Stimulated activated effector memory CD8-positive, alpha-beta T cell treated with anti-CD3 and anti-CD28 coated beads, Interleukin-12 subunit alpha, Interleukin-12 subunit beta, amount 100 ng/mL, for 72 hours (primary cell): ENCODE measurements around the gene CAPN10.

Experiments used
- ATAC-seq: fragments of 150-1000 bp; cut with Tn5 transposase; 2 replicates; pipeline ENCODE4 v1.10.0; 2021
- DNase-seq, 2 donors: peaks; one replicate each; pipeline ENCODE4 v3.0.0; 2021 to 2022; ENCODE audit warnings: low spot score in 2 of 2
- H3K27ac Mint-ChIP-seq: one replicate; pipeline ENCODE4 v1.8.0; 2022; ENCODE audit warnings: mild to moderate bottlenecking, mixed read lengths
- H3K36me3 Mint-ChIP-seq: one replicate; pipeline ENCODE4 v1.8.0; 2022; ENCODE audit warnings: mild to moderate bottlenecking, mixed read lengths
- H3K4me1 Mint-ChIP-seq: one replicate; pipeline ENCODE4 v1.8.0; 2022; ENCODE audit warnings: mixed read lengths
- H3K4me3 Mint-ChIP-seq: one replicate; pipeline ENCODE4 v1.8.0; 2022; ENCODE audit warnings: mild to moderate bottlenecking, mixed read lengths
- H3K9me3 Mint-ChIP-seq: one replicate; pipeline ENCODE4 v1.8.0; 2022; ENCODE audit warnings: mixed read lengths

Gene CAPN10

DNA sequence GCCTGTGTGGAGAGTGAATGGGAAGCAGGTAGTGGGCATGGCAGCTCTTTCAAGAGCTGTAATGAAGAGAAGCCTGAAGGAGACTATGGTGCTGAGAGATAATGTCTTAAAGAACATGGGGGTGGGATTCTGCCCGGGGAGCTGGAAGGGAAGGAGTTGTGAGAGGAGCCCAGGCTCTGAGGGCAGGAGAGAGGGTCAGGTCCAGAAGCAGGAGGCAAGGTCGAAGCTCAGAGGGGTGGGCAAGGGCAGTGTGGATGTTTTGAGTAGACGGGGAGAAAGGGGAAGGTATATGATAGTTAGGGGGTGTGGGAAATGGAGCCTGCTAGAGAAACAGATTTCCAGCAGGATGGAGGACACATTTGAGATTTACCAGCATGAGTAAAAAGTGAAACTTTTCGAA is 2.1 kb downstream of the CAPN10 start:
- peaks cover 39% of the 10 kb centered on the region for H3K4me1 Mint-ChIP-seq
- peak overlapping the region; percentile 96 for H3K4me3 Mint-ChIP-seq
- no peaks in the 10 kb centered on the region for H3K9me3 Mint-ChIP-seq
- peaks cover 43% of the 10 kb centered on the region for H3K36me3 Mint-ChIP-seq
- DNase-seq (no peak), ATAC-seq (no peak)
- peak overlapping the region; percentile 84 for H3K27ac Mint-ChIP-seq

DNA sequence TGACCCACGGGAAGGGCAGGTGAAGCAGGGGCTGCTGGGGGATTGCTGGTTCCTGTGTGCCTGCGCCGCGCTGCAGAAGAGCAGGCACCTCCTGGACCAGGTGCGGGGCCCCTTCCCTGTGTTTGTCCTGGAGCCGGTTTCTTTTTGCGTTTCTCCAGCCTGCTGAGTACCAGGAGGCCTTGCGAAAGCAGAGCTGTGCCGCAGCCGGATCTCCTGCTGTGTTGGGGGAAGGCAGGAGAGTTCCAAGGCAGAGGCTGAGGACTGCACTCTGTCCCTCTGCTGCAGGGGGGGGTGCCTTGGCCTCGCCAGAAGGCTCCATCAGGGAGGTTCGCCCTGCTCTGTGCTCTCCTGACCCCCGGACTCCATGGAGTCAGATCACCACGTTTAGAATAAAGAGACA is 2.8 kb downstream of the CAPN10 start:
- Mint-ChIP-seq H3K36me3 (peaks cover 43% of the 10 kb centered on the region), H3K9me3 (no peaks in the 10 kb centered on the region), H3K27ac (peak overlapping the region; percentile 84), H3K4me3 (no peak overlapping the region), H3K4me1 (peaks cover 37% of the 10 kb centered on the region)
- ATAC-seq = no peak
- DNase-seq = no peak

DNA sequence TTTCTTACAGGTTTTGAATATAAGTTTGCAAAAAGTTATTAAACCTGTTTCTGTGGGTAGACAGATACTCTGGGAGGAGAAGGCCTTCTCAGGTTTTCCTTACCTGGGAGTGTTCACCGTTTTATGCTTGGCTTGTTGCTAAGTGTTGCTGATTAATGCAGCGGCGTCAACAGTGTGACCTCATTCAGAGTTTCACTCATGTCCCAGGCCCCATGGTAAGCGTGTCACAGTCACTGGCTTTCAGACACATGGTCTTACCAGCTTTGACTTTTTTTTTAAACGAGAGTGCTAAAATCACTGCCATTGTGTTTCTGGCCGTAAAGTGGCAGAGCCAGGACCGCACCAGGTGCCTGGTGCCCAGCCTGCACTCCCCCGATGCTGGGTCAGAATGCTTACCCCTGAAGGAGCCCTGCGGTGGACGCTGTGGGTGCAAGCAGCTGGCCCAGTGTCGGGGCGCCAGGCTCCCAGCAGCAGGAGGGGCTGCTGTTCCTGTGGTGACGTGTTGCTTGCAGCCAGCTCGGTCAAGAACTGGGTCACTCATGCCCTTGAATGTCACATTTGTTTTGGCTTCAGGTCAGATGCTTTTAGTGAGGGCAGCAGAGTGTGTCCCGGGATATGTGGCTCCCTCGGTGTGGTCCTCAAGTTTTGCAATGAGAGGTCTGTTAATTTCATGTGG is 3.5 kb downstream of the CAPN10 start:
- H3K9me3 Mint-ChIP-seq = no peaks in the 10 kb centered on the region
- ATAC-seq (no peak), DNase-seq (no peak)
- peaks cover 43% of the 10 kb centered on the region for H3K36me3 Mint-ChIP-seq
- H3K4me3 Mint-ChIP-seq = no peak overlapping the region
- H3K27ac Mint-ChIP-seq = peak overlapping the region; percentile 84
- H3K4me1 Mint-ChIP-seq = peaks cover 31% of the 10 kb centered on the region

DNA sequence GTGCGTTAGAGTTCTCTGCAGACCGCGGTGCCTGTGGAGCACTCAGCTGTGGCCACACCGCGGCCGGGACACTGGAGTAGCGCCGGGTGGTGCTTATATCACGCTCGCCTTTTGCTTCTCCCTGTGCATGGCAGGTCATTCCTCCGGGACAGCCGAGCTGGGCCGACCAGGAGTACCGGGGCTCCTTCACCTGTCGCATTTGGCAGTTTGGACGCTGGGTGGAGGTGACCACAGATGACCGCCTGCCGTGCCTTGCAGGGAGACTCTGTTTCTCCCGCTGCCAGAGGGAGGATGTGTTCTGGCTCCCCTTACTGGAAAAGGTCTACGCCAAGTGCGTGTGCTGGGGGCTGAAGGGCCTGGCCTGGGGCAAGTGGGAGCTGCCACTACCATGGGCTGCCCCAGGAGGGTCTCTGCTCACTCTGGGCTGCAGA is 4.2 kb downstream of the CAPN10 start:
- peaks cover 41% of the 10 kb centered on the region for H3K36me3 Mint-ChIP-seq
- DNase-seq (no peak), ATAC-seq (no peak)
- H3K9me3 Mint-ChIP-seq = no peaks in the 10 kb centered on the region
- H3K27ac Mint-ChIP-seq = no peak overlapping the region
- H3K4me1 Mint-ChIP-seq = peaks cover 30% of the 10 kb centered on the region
- H3K4me3 Mint-ChIP-seq = no peak overlapping the region

DNA sequence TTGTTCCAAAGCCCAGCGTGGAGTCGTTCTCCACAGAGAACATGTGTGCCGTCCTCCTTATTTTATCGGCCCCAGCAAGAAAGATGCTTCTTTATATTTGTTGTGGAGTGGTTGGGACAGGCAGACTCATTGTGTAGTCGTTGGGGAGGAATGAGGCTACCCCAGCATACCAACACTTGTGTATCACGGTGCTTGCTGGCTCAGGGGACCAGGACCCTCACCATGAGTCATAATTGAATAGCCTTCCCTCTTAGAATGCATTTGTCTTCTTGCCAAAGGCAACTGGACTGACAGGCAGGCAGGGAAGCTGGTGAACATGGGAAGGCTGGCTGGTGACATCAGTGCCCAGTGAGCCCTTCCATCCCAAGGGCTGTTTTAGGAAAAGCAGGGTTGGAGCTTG is 4.7 kb downstream of the CAPN10 start:
- Mint-ChIP-seq H3K4me3 (no peak overlapping the region), H3K36me3 (peaks cover 37% of the 10 kb centered on the region), H3K27ac (peak overlapping the region; percentile 85), H3K9me3 (no peaks in the 10 kb centered on the region), H3K4me1 (peaks cover 30% of the 10 kb centered on the region)
- DNase-seq = no peak
- ATAC-seq = no peak

DNA sequence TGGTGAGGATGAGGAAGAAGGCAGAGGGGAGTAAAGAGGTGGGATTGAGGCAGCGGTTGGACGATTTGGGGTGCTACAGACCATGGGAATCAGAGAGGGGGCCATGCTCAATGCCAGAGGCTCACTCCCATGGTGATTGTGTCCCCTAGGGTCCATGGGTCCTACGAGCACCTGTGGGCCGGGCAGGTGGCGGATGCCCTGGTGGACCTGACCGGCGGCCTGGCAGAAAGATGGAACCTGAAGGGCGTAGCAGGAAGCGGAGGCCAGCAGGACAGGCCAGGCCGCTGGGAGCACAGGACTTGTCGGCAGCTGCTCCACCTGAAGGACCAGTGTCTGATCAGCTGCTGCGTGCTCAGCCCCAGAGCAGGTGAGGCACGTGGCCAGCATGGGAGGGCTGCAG is 5.2 kb downstream of the CAPN10 start:
- Mint-ChIP-seq H3K36me3 (peaks cover 37% of the 10 kb centered on the region), H3K27ac (peak overlapping the region; percentile 85), H3K4me1 (peaks cover 30% of the 10 kb centered on the region), H3K4me3 (no peak overlapping the region), H3K9me3 (no peaks in the 10 kb centered on the region)
- ATAC-seq = no peak
- no peak for DNase-seq

DNA sequence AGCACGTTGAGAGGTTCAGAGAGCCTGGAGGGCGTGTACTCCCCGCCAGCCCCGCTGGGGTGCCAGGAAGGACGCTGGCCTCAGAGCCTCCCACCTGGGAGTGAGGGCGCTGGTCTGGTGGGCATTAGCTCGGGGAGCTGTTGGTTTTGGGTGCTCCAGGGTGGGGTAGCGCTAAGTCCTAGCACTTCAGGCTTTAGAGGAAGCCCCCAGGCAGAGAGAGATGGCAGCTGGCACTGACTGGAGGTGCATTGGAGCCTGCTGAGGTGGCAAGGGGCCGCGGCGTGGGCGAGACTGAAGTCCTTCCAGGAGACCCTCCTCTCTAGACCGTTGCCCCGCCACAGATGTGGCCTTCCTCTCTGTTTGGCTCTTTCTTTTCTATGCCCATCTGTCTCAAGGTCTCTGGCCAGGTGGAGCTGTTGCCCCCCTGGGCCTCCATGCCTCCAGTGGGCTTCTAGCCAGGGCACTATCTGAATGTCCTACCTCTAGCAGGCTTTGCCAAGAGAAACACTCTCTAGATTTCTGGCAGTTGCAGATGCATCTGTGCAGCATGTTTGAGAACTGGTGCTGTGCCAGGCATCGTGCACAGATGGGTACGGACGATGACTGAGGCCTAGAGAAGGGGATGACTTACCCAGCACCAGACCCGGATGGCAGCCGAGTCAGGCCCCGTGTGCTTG is 6.6 kb downstream of the CAPN10 start:
- ATAC-seq = no peak
- Mint-ChIP-seq H3K36me3 (peaks cover 32% of the 10 kb centered on the region), H3K4me3 (no peak overlapping the region), H3K9me3 (no peaks in the 10 kb centered on the region), H3K4me1 (peaks cover 21% of the 10 kb centered on the region), H3K27ac (peak overlapping the region; percentile 20)
- DNase-seq = no peak

DNA sequence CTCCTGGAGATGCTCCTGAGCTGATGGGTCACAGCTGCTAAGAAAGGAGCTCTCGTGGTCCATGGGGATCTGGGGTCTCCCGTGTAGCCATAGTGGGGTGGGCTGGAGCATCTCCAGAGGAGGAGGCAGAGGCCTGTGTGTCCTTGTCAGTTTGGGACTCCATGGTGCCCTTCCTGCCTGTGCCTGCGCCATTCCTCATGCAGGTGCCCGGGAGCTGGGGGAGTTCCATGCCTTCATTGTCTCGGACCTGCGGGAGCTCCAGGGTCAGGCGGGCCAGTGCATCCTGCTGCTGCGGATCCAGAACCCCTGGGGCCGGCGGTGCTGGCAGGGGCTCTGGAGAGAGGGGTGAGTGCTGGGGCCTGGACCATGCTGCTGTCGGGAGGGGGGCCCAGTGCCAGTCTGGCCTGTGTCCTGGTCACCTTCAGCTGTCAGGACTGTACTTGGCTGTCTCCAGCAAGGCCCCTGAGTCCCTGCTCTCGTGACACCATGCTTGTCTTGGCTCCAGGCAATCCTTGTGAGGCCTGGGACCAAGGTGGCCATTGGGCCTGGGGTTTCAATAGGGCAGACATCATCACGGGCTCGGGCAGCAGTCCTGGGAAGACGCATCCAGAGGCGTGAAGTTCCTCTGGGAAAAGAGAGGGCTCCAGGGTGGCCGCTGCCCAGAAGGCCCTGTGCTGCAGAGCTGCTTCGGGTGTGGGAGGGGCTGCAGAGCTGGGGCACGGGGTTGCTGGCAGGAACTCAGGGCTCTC is 7.3 kb downstream of the CAPN10 start:
- peaks cover 26% of the 10 kb centered on the region for H3K36me3 Mint-ChIP-seq
- no peaks in the 10 kb centered on the region for H3K9me3 Mint-ChIP-seq
- H3K4me1 Mint-ChIP-seq = peaks cover 14% of the 10 kb centered on the region
- ATAC-seq (no peak), DNase-seq (no peak)
- H3K27ac Mint-ChIP-seq = peak overlapping the region; percentile 75
- no peak overlapping the region for H3K4me3 Mint-ChIP-seq

DNA sequence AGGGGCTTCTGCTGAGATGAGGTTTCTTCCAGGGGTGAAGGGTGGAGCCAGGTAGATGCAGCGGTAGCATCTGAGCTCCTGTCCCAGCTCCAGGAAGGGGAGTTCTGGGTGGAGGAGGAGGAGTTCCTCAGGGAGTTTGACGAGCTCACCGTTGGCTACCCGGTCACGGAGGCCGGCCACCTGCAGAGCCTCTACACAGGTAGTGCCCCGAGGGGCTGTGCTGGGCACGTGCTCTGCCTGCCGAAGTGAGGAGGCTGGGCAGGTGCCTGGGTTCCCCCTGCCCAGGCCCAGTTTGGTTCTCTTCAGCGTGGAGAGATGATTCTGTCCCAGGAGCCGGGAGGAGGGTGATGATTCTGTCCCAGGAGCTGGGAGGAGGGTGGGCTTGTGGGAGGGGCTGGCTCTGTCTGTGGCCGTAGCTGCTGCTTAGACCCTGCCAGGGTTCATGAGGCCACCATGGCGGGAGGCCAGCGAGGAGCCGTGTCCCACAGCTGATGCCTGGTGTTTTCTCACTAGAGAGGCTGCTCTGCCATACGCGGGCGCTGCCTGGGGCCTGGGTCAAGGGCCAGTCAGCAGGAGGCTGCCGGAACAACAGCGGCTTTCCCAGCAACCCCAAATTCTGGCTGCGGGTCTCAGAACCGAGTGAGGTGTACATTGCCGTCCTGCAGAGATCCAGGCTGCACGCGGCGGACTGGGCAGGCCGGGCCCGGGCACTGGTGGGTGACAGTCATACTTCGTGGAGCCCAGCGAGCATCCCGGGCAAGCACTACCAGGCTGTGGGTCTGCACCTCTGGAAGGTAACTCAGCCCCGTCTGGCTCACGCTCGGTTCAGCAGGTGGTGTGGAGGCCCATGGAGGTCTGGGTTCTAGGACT is 8.2 kb downstream of the CAPN10 start:
- H3K4me3 Mint-ChIP-seq = no peak overlapping the region

DNA sequence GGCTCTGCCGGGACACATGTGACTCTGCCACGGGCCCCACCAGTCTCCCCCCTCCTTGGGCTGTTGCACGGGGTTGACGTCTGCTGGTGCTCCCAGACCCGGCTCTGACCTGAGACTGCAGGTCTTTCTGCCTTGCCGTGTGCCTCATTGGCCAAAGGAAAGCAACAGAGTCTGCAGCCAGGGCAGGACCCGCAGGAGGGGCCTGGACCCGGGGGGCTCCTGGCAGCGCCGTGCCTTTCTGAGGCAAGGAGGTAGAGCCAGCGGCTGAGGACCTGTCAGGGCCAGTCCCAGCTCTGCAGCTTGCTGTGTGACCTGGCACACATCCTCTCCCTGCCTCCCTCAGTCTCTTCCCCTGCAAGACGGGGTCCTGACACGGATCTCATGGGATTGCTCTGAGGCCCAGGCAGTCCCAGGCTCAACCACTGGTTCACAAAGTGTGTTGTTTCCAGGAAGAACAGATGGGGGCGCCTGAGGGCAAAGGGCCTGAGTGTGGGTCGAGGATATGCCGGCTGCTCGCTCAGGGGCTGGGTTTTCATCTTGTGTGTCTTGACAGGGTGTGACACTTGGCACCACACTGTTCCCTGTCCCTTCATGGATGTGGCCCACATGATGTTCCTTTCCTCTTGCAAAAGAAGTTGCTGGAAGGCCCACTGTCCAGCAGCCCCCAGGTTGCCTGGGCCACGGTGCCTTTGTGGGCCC is 9.0 kb downstream of the CAPN10 start:
- ATAC-seq (peak; percentile 58), DNase-seq (no peak)
- H3K27ac Mint-ChIP-seq = peak overlapping the region; percentile 14
- H3K36me3 Mint-ChIP-seq = peaks cover 17% of the 10 kb centered on the region
- no peaks in the 10 kb centered on the region for H3K9me3 Mint-ChIP-seq
- no peak overlapping the region for H3K4me3 Mint-ChIP-seq
- peaks cover 6% of the 10 kb centered on the region for H3K4me1 Mint-ChIP-seq

More for the DNA sequence above, 8.2 kb downstream of the CAPN10 start:
- DNase-seq = no peak
- Mint-ChIP-seq H3K9me3 (no peaks in the 10 kb centered on the region), H3K36me3 (peaks cover 22% of the 10 kb centered on the region), H3K27ac (peak overlapping the region; percentile 75), H3K4me1 (peaks cover 6% of the 10 kb centered on the region)
- ATAC-seq = no peak

DNA sequence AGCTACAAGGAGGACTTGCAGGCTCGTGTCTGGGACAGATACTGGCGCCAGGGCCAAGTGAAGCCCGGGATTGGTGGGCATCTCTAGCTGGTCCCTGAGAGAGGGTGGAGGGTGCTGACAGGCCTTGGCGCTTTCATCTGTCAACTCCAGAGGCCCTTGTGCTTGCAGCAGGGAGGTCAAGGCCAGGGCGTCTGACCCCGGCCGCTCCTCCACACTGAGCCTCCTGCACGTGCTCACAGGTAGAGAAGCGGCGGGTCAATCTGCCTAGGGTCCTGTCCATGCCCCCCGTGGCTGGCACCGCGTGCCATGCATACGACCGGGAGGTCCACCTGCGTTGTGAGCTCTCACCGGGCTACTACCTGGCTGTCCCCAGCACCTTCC is 9.5 kb downstream of the CAPN10 start:
- H3K27ac Mint-ChIP-seq = peak overlapping the region; percentile 14
- DNase-seq = no peak
- H3K4me1 Mint-ChIP-seq = peaks cover 6% of the 10 kb centered on the region
- ATAC-seq = no peak
- H3K36me3 Mint-ChIP-seq = peaks cover 17% of the 10 kb centered on the region
- no peaks in the 10 kb centered on the region for H3K9me3 Mint-ChIP-seq
- no peak overlapping the region for H3K4me3 Mint-ChIP-seq

DNA sequence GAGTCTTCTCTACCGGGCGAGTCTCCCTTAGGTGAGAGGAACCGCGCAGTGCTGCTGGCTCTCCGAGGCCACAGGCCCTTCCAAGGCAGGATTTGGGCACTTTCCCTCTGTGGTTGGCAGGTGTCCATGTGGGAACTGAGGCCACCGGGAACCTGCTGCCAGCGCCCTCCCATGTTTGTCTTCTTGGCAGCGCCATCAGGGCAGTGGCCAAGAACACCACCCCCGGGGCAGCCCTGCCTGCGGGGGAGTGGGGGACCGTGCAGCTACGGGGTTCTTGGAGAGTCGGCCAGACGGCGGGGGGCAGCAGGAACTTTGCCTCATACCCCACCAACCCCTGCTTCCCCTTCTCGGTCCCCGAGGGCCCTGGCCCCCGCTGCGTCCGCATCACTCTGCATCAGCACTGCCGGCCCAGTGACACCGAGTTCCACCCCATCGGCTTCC is 10.0 kb downstream of the CAPN10 start:
- peaks cover 20% of the 10 kb centered on the region for H3K36me3 Mint-ChIP-seq
- no peak overlapping the region for H3K4me3 Mint-ChIP-seq
- no peak overlapping the region for H3K27ac Mint-ChIP-seq
- DNase-seq (no peak), ATAC-seq (no peak)
- peaks cover 3% of the 10 kb centered on the region for H3K4me1 Mint-ChIP-seq
- no peaks in the 10 kb centered on the region for H3K9me3 Mint-ChIP-seq

DNA sequence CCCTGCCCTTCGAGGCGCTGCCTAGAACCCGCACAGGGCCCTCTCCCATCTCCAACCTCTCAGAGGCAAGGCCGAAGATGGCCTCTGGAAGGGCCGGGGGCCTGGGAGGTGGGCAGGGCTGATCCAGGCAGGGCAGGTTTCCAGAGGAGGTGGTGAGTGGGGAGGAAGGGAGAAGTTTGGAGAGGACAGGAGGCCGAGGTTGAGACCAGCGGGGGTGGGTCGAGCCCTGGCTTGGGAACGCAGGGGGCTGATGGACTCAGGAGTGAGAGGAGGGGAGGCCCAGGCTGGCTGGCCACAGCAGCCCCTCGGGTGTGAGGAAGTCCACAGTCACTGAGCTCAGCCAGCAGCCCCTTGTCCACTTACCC is 10.5 kb downstream of the CAPN10 start:
- H3K9me3 Mint-ChIP-seq = no peaks in the 10 kb centered on the region
- DNase-seq (no peak), ATAC-seq (no peak)
- H3K36me3 Mint-ChIP-seq = peaks cover 21% of the 10 kb centered on the region
- no peak overlapping the region for H3K4me3 Mint-ChIP-seq
- no peak overlapping the region for H3K27ac Mint-ChIP-seq
- no peaks in the 10 kb centered on the region for H3K4me1 Mint-ChIP-seq

DNA sequence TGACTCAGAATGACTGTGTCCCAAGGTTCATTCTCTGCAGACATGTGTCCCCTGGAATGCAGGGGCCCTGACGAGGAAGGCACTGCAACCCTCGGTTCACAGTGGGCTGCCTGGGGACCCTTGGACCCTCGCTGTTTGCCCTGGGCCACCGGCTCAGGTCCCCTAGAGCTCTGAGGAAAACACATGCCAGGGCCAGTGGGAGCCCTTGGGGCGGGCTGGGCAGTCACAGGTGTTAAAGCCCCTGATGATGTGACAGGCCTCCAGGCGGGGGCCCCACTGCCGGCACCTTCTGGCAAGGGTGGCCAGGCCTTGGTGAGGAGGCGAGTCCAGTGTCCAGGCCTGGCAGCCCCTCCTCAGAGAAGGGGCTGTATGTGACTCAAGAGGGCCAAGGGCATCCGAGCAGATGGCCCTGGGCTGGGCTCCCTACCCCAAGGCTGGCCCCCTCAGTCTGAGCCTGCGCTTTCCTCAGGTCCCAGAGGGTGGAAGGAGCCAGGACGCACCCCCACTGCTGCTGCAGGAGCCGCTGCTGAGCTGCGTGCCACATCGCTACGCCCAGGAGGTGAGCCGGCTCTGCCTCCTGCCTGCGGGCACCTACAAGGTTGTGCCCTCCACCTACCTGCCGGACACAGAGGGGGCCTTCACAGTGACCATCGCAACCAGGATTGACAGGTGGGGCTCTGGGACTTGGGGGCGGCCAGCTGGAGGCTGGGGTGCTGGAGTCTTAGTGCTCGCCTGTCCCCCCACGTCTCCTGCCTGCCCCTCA is 11.1 kb downstream of the CAPN10 start:
- no peaks in the 10 kb centered on the region for H3K9me3 Mint-ChIP-seq
- no peaks in the 10 kb centered on the region for H3K4me1 Mint-ChIP-seq
- H3K27ac Mint-ChIP-seq = no peak overlapping the region
- H3K36me3 Mint-ChIP-seq = peaks cover 15% of the 10 kb centered on the region
- DNase-seq = no peak
- H3K4me3 Mint-ChIP-seq = no peak overlapping the region
- no peak for ATAC-seq
